Posterior cingulate gyrus (tissue), 11 donors: Measurements from ENCODE around the gene FBXL14.
"Not testable (repeated sequence)": the region's sequence is repeated elsewhere in the genome, so short reads cannot be mapped to it uniquely, and the experiment has no call there.

ENCODE experiments used
- DNase-seq, 10 donors: peaks; one replicate each; pipeline versions ENCODE4 v3.0.0 to v3.0.0-alpha.2; 2020 to 2021; ENCODE audit warnings: mixed read lengths in 3 of 10
- intact Hi-C: fragments of 100-400 bp; cut with DNase I; formaldehyde crosslinking; loops from one replicate; pipeline ENCODE4 v1.15.1; 2023

The FBXL14 gene

DNA sequence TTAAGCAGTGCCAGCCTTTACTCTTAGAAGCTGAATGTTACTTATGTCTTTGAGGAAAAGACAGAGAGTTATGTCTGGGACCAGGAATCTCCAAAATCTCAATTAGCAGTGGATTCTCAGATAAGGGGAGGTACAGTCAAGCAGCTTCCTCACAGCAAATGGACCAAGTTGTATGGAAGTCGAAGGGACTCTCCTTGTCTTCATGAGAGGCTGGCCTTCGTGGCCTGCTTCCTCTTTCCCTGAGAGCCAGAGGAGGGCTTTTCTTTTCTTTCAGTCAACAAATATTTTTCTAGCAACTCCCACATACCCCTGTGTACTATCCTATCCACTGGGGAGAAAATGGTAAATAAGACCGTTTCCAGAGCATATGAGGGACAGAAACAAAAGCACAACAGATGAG, 28.0 kb upstream of the FBXL14 start:
- intact Hi-C loops = no loop called here
- DNase-seq = no peak

DNA sequence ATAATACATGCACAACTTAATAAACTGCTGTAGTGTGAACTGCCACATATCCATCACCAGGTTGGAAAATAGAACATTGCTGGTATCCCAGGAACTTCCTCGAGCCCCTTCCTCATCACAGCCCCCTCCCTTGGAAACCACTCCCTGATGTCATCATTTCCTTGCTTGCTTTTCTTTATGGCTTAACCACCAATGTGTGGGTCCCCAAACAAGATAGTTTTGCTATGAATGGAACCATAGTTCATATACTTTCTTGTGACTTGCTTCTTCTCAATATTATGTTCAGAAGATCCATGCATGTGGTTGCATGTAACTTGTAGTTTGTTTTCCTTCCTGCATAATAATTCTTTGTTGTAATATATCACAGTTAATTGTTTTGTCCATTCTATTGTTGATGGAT, 25.7 kb upstream of the FBXL14 start:
- DNase-seq = no peak
- intact Hi-C loops = no loop called here

DNA sequence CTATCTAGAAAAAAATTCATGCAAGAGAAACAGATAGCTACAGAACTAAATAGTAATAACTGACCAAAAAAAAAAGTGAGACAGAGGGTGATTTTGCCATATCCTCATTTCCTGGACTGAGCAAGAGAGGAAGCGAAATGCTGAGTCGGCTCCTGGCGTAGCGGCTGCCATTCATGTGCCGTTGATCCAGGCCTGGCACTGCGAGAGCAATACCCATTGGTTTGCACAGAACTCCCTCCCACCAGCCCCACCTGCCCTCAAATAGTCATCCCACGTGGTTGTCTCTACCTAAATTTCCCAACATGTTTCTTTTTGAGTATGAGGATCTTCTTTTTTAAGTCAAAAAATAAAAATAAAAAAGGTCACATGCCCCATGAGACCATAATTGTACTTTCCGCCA, 25.2 kb upstream of the FBXL14 start:
- intact Hi-C loops = no loop called here
- no peak for DNase-seq

DNA sequence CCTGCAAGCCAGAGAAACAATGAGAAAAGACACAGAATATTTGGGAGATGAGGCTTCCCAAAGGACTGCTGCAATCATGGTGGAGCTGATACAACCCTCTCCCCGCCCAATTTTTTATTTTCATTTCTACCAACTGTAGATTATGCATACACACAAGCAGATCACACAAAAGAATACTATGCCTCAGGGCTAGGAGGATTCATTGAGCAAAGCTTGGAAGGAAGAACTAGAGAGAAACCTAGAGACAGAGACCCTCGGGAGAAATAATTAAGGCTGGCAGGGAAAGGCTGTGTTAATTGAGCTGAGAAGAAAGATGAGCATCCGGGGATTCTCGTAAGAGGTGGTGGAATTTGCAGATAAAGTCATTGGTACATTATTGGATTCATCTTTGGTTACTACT, 24.8 kb upstream of the FBXL14 start:
- intact Hi-C loops = no loop called here
- DNase-seq = no peak

DNA sequence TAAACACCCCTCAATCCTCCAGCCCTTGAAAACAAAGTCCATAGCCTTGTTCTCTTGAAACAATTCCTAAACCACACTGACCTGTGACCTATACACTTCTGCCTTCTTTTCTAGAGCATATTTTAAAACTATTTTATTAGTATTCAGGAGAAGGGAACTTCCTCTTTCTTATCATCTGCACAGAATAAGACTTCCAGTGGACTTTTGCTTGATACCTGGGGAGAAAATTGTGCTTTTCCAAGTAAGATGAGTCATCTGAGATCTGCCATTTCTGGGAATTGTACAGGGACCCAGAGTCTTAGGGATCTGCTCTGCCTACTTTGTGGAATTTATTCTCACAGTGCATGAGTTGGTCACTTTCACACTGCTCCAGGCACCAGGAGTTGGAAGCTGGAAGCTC, 24.1 kb upstream of the FBXL14 start:
- intact Hi-C loops = no loop called here
- DNase-seq = no peak

DNA sequence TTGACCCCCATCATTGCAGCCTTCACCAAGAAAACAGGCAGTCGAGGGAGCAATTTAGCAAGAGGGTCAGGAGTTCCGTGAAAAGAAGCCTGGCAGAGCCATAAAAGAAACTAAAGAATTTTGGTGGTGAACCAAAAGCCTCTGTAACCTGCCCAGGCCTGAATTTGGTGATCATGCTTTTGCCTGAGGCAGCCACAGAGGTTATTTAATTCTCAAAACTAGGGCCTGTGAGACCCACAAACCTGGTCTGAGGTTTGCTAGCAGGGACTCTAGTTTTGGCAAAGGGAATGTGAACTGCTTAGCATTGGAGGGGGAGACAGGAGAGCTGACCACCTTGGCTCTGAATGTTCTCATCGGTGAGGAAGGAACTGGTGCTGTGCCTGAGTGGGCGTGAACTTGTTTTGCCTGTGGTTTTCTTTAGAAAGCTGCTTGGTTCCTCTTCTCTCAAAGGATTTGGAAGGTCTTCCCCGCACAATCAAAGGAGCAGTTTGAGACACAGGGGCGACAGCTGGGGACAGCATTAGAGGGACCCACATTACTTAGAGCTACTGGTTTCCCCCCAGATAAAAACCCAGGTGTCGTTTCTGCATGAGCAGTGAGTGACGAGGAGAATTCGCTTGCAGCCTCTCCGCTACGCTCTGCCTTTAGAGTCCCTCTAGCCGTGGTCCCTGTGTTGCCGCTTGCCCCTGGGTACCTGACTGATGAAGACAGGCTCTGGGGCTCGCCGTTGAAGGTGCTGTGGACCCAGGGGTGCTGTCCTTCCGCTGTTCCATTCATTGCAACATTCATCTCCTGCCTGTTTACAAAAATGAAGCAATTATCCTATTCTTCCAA, 22.1 kb upstream of the FBXL14 start:
- intact Hi-C loops = no loop called here
- no peak for DNase-seq

DNA sequence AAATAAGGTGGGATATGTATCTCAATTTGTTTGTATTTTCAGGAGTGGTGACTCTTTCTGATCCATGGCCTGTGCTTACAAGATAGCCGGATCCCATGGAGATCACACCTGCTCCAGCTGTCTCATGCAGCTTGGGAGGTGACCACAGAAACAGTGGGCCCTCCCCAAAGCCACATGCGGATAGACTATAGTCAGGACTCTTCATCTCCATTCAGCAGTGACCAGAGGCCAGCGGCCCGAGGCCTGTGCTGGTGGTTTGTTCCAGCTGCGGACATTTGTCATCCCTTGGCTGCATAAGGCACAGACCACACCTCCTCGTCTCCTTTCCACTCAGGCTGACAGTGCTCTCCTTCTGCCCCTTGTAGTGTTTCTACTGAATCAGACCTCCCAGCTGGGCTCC, 20.0 kb upstream of the FBXL14 start:
- DNase-seq = no peak
- intact Hi-C loops = no loop called here

DNA sequence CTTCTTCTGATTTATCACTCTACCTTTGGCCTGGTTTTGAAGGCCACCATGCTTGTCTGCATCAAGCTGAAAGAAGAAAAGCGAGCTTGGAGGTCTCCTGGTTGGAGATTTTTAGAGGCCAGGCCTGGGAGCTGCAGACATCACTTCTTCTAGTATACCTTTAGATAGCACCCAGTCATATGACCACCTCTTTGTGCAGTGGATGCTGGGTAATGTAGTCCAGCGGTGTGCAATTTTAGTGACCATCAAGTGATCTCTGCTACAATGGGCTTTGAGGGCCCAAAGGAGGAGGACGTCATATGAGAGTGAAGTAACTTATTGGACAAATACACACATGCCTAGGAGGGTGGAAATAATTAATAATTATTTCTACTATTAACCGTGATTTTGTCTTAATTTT, 19.5 kb upstream of the FBXL14 start:
- no peak for DNase-seq
- intact Hi-C loops = no loop called here

DNA sequence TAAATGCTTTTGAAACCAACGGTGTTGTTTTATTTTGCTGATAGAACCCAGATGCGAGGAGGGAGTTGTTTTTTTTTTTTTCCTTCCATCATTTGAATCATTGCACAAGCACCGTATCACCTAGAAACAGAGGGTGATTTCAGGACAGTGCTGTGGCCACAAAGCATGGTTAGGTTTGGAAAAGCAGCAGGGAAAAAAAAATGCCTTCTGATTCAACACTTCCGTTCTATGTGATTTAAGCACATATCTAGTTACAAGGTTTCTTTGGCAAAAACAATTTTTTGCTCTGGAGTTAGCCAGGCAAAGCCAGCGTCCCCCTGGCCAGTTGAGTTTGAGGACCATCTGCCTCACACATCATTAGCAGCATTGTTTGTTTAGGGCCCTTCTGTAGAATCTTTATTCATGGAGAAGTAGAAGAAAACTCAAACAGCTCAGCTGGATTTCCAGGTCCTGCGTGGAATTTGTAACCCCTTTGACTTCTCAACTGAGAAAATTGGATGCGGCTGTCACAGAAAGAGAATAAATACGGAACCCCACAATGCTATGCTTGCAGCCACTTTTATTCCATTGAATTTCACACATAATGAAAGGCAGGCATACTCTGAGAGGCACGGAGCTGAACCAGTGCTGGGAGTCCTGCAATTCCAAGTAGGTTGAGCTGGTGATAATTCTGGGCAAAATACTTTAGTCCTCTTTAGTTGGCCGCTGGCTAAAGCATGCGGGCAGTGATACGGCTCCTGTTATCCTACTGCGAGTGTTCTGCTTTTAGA, 17.6 kb upstream of the FBXL14 start:
- no peak for DNase-seq
- intact Hi-C loops = no loop called here

DNA sequence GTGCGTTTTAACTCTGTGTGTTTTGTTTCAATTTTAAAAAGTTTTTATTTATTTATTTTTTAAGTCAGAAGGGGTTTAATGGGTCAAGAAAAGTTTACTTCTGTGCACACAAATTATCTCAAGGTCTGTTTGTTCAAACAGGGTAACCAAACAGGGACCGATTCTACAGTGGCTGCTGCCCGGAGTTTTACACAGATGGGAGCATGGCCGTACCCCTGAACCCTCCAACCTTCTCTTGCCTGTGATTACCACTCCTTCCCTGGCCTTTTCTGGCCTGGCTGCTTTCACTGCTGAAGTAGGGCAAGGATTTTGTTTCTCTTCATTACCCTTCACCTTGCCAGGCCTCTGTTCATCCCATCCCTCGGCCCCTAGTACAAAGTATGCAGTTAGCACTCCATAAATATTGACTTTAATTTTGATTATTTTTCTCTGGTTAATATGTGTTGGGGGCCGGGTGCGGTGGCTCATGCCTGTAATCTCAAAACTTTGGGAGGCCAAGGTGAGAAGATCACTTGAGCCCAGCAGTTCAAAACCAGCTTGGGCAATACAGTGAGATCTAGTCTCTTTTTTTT, 15.8 kb upstream of the FBXL14 start:
- intact Hi-C loops = no loop called here
- no peak for DNase-seq

DNA sequence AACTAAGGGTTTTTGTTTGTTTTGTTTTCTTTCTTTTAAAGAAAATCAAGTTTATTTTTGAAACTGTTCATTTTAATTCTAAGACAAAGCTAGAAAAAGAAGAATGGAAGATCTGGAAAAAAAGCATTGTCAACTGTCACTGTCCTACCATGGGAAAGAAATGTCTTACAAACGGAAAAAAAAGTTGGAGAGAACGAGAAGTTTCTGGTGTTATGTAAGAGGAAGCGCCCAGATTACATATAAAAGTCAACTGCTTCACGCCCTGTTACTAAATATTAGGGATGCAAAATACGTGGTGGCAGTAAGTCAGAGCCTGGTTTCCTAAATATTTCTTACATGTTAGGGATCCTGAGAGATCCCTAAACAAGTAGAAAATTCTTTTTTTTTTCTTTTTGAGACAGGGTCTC, 14.3 kb upstream of the FBXL14 start:
- intact Hi-C loops = no loop called here
- no peak for DNase-seq

DNA sequence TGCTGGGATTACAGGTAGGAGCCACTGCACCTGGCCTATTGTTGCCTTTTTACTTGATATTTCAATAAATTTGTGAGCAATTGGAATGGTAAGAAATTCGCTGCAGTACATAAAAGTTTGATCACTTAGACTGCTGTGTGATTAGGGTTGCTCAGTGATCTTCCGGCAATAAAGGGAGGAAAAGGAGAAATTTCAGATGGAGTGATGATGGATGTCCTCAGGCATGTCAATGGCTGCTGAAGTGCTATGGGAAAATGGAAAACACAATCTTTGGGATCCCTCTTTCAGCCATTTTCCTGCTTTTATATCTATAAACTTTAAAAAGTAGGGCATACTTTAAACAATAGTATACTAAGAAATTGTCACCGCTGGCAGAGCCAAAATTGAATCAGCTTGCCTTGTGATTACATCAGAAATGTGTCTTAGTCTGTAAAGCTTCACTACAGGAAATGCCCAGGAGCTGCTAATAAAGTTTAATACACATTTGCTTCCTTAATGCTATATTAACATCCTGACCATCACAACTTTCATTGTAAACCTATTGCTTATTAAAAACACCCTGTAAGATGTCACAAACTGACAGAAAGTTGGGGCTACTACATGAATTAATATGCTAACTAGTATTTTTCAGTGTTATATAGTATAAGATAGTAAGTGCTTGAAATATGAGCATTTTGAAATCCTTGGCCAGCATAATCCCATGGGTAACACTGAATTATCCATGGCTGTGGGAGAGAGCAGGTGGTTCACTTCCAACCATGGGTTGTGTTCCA, 13.7 kb upstream of the FBXL14 start:
- intact Hi-C loops = no loop called here
- DNase-seq = no peak

DNA sequence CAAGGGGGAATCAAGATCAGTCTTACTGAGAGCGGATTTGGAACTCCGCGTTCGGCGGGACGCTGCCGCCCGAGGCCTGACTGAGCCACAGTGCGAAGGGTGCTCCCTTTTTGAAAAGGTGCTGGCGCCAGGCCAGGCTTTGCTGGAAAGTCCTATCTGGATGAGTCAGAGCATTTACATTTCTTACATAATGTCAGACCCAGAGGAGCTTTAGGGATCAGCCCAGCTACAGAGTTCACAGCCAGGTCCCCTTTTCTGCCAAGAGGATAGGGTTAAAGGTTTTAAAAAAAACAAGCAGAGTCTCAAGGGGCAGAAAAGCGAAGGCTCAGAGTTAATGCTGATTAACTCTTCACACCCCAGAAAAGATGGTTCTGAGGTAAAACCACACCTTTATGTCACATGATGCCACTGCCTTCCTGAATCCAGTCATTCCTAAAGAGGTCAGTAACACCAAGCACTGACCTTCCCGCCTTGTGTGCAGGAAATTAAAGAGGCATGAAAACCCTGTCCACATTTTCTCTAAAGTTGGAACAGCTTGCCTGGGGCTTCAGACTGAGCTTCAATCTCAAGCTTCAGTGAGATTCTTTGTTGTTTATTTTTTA, 11.7 kb upstream of the FBXL14 start:
- intact Hi-C loops = no loop called here
- DNase-seq = peak in 9 of 10 donors; percentile 44 to 95 (median 65)

DNA sequence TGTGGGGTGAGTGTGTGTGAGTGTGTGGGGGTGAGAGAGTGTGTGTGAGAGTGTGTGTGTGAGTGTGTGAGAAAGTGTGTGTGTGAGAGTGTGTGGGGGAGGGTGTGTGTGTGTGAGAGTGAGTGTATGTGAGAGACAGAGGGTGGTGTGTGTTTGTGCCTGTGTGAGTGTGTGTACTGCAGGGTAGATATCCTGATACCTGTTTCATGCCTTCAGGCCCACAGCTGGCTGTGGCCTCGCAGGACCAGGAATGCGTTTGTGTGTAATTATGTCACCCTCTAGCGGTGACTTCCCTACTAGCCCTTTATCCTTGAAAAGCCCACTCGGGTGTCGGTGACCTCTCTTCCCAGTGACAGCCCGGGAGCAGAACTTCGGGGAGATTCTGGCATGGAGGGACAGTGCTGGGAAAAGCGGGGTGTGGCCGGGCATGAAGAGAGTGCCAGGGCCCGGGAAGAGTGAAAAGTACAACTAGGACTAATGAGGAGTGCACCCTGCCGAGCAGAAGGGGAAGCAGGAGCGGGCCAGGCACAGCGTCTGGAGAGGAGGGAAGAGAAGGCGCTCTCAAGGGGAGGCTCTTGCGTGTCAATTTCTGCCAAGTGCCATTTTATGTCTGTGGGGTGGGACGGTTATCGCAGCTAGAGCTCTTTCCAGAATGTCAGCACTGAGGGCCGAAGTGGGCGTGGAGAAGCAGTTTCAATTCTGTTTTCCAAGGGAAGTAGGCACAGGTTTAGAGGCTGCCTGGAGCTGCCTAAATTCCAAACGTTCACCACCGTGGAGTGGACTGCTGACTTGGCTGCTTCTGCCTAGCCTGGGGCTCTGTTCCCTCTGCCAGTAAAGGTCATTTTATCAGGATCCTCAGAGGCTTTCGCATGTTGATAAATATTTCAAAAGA, 11.0 kb upstream of the FBXL14 start:
- peak in 7 of 10 donors; percentile 40 to 91 (median 62) for DNase-seq
- intact Hi-C loops = no loop called here

DNA sequence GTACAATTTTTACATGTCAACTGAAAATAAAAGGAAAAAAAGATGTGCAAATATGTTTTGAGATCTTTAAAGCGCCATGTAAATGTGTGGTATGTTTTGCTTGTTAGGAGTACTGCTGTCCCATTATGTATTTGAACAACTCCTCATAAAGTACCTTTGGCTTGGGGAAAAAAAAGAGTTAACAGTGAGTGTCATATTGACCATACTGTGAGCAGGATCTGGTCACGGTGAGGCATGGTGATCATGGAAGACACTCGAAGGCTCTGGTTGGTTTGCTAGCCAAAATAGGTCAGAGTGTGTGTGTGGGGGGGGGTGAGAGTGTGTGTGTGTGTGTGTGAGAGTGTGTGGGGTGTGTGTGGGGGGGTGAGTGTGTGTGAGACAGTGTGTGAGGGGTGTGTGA, 10.1 kb upstream of the FBXL14 start:
- DNase-seq = no peak
- intact Hi-C loops = no loop called here

DNA sequence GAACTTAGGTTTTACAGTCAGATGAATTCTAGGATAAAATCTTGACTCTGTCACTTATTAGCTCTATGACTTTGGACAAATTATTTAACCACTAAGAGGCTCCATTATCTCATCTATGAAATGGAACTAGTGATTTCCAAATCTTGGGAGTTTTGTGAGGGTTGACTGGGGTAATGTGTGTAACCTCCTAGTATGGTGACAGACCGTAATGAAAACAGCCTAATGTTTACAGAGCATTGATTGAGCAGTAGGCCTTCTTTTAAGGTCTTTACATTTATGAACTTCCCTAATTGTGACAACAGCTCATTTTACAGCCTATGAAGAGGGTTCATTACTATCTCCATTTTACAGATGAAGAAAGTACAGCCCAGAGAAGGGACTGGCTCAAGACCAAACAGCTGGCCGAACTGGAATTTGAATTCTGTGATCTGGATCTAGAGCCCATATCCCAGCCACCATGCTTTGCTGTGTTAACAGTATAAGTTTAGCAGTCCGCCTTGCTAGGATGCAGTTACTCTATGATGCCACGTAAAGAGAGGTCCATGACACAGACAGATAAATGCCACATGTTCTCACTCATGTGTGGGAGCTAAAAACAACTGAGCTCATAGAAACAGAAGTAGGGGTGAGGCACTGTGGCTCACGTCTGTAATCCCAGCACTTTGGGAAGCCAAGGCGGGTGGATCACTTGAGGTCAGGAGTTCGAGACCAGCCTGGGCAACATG, 9.1 kb upstream of the FBXL14 start:
- no peak for DNase-seq
- intact Hi-C loops = no loop called here

DNA sequence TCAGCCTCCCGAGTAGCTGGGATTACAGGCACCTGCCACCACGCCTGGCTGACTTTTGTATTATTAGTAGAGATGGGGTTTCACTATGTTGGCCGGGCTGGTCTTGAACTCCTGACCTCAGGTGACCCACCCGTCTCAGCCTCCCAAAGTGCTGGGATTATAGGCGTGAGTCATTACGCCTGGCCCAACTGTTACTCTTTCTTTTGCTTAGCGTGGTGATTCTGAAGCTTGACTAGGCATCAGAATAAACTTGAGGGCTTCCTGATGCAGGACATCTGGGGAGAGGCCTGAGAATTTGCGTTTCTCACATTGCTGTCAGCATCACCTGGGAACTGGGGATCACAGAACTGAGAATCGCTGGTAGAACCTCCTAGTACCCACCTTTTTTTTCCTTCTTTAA, 8.3 kb upstream of the FBXL14 start:
- intact Hi-C loops, DNase-seq: not testable (repeated sequence)

DNA sequence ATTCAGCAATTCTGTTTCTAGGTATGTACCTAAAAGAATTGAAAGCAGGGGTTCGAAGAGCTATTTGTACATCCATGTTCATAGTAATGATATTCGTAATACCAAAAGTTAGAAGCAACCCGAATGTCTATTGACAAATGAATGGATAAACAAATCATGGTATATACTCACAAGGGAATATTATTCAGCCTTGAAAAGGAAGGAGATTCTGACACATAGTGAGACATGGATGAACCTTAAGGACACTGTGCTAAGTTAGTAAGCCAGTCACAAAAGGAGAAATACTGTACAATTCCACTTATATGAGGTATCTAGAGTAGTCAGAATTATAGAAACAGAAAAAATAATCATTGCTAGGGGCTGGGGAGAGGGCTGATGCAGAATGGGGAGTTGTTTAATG, 4.4 kb upstream of the FBXL14 start:
- no peak for DNase-seq
- intact Hi-C loops = no loop called here
